Mesothelial cell of epicardium (in vitro differentiated cells): ENCODE results near the gene KCTD6. TPM values are rescaled to one million over a fixed set of nuclear protein-coding genes. Genes with fewer than 3 reads are reported as not detected.
"Not testable (repeated sequence)": the region's sequence is repeated elsewhere in the genome, so short reads cannot be mapped to it uniquely, and the experiment has no call there.

Experiments
- DNase-seq, 2 experiments: peaks; one replicate each; pipeline ENCODE4 v3.0.0; 2021; ENCODE audit warnings: low spot score in 2 of 2; ENCODE audit not compliant: unreplicated experiment in 2 of 2
- H3K27ac Mint-ChIP-seq: 2 replicates; pipeline ENCODE4 v1.8.0; 2021; ENCODE audit warnings: mixed read lengths
- H3K27me3 Mint-ChIP-seq: 2 replicates; pipeline ENCODE4 v1.8.0; 2021; ENCODE audit warnings: low read depth, mixed read lengths
- H3K36me3 Mint-ChIP-seq: 2 replicates; pipeline ENCODE4 v1.8.0; 2021; ENCODE audit warnings: mixed read lengths
- H3K4me1 Mint-ChIP-seq: 2 replicates; pipeline ENCODE4 v1.8.0; 2021; ENCODE audit warnings: mixed read lengths
- H3K4me3 Mint-ChIP-seq: 2 replicates; pipeline ENCODE4 v1.8.0; 2021; ENCODE audit warnings: mild to moderate bottlenecking, moderate library complexity, mixed read lengths
- H3K9me3 Mint-ChIP-seq: 2 replicates; pipeline ENCODE4 v1.8.0; 2021; ENCODE audit warnings: mixed read lengths
- total RNA-seq: library from RNA; stranded (reverse); gene quantifications from 3 replicates; pipeline ENCODE4 v1.2.1, GENCODE V29; 2021
- TF ChIP-seq, protein P1 (sequence below): fragments of 200-600 bp; sonication (generic); IDR thresholded peaks from one replicate; pipeline ENCODE4 v1.5.0; 2021; ENCODE audit warnings: antibody characterized with exemption; ENCODE audit not compliant: unreplicated experiment

Gene KCTD6
- total RNA-seq, 1 donor from 2014 or later, result 13.1 TPM

DNA sequence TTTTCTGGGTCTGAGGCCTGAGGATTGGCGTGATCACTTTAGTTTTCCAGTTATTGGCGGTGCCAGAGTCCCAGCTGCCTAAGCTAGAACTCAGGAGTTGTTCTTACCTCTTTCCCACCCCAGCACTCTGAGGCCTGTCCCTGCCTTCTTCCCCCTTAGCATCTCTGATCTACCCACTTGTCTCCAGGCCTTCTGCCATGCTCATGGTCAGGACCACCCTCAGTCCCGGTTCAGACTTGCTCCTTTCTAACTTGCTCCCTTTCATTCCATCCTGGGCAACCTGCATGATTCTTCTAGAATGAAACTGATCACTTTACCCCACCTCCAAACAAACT, 29.4 kb downstream of the KCTD6 start:
- no peak for DNase-seq
- Mint-ChIP-seq H3K27ac (no peak overlapping the region), H3K4me1 (peaks cover 8% of the 10 kb centered on the region), H3K27me3 (peaks cover 16% of the 10 kb centered on the region), H3K36me3 (no peaks in the 10 kb centered on the region), H3K9me3 (no peaks in the 10 kb centered on the region), H3K4me3 (no peak overlapping the region)
- TF ChIP-seq, protein P1, sequence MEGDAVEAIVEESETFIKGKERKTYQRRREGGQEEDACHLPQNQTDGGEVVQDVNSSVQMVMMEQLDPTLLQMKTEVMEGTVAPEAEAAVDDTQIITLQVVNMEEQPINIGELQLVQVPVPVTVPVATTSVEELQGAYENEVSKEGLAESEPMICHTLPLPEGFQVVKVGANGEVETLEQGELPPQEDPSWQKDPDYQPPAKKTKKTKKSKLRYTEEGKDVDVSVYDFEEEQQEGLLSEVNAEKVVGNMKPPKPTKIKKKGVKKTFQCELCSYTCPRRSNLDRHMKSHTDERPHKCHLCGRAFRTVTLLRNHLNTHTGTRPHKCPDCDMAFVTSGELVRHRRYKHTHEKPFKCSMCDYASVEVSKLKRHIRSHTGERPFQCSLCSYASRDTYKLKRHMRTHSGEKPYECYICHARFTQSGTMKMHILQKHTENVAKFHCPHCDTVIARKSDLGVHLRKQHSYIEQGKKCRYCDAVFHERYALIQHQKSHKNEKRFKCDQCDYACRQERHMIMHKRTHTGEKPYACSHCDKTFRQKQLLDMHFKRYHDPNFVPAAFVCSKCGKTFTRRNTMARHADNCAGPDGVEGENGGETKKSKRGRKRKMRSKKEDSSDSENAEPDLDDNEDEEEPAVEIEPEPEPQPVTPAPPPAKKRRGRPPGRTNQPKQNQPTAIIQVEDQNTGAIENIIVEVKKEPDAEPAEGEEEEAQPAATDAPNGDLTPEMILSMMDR, result no peak

DNA sequence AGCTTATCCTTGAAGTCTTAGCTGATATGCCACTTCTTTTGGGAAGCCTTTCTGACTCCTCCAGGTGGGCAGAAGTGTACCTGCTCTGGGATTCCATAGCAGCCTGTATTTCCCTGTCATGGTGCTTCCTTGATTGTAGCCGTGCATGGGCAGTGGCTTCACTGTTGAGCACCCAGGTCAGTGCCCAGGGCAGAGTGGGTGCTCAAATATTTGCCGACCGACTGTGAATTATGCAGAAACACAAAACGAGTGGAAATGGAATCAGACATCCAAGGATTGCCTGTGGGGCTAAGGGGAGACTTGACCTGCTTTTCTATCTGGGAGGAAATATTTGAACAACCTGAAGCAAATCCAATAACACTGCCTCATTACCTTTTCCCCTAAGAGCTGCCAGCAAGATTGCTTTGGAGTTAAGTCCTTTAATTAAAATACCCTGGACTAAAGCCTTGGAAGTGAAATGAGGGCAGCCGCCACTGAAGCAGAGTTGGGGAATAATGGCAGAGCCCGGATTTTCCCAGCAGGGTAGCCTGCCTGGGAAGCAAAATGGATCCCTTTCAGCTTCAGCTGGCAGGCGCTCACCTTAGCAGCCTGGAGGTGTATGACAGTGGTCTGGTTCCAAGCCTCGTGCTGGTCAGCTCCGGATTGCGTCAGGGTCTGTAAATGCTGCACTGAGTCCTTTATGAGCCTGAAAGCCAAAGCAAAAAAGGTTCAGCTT, 30.2 kb downstream of the KCTD6 start:
- Mint-ChIP-seq H3K27ac (no peak overlapping the region), H3K4me3 (no peak overlapping the region), H3K27me3 (peaks cover 16% of the 10 kb centered on the region), H3K9me3 (no peaks in the 10 kb centered on the region), H3K36me3 (peaks cover 2% of the 10 kb centered on the region), H3K4me1 (peaks cover 8% of the 10 kb centered on the region)
- TF ChIP-seq, protein P1, result no peak
- DNase-seq, result no peak

DNA sequence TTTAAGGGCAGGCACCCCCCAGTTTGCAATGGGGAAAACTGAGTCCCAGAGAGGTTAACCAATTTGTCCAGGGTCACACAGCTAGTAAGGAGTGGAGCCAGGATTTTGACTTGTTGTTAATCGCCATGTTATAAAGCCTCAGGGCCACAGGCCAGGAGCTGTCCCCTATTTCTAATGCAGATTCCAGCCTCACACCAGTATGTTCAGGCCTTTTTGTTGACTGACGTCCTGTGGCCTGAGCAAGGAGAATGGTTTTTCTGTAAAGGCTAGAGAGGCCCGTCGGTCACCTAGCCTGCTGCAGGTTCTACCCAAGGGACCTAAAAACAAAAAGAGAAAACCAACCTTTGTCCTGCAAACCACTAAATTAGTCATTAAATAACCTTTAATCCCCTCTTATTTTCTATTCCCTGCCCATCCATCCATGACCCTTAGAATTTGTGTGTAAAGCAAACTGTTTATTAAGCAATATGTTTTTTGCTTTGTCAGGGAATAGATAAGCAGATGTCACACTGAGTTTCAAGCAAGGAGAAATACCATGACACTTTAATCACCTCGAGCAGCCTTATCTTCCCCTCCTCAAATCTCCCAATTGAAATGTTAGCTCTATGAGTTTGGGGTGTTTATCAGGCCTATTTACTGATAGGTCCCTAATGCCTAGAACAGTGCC, 31.0 kb downstream of the KCTD6 start:
- peaks cover 16% of the 10 kb centered on the region for H3K27me3 Mint-ChIP-seq
- H3K36me3 Mint-ChIP-seq, result peaks cover 2% of the 10 kb centered on the region
- H3K9me3 Mint-ChIP-seq, result no peaks in the 10 kb centered on the region
- no peak overlapping the region for H3K4me3 Mint-ChIP-seq
- H3K27ac Mint-ChIP-seq, result no peak overlapping the region
- no peak for DNase-seq
- TF ChIP-seq, protein P1, result no peak
- peaks cover 7% of the 10 kb centered on the region for H3K4me1 Mint-ChIP-seq

DNA sequence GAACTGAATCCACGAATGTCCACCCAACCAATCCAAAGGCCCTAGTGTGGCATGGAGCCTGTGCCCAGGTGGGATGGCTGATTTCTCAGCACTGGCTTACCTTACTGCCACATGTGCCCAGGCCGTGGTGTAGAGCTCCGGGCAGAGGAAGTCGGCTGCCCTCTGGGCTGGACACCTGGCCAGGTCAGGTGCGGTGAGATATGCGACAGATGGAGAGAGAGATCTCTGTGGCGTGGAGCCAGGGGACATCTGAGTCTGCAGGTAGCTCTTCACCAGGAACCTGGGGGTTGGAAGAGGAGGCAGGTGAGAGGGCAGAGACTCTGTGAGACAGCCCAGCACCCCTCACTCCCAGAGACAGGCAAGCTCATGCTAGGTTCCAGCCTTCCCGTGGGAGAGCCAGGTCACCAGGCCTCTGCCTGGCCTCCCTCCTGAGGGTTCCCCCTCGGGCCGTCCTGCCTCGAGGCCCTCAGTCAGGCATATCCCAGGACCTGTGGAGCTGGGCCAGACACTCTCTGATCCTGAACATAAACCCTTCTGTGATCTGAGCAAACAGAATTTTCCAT, 32.5 kb downstream of the KCTD6 start:
- H3K4me1 Mint-ChIP-seq, result peaks cover 9% of the 10 kb centered on the region
- TF ChIP-seq, protein P1, result no peak
- H3K27me3 Mint-ChIP-seq, result peaks cover 16% of the 10 kb centered on the region
- H3K27ac Mint-ChIP-seq, result no peak overlapping the region
- peaks cover 2% of the 10 kb centered on the region for H3K36me3 Mint-ChIP-seq
- no peaks in the 10 kb centered on the region for H3K9me3 Mint-ChIP-seq
- DNase-seq, result peak in 1 of 2 experiments; percentile 34
- H3K4me3 Mint-ChIP-seq, result no peak overlapping the region

DNA sequence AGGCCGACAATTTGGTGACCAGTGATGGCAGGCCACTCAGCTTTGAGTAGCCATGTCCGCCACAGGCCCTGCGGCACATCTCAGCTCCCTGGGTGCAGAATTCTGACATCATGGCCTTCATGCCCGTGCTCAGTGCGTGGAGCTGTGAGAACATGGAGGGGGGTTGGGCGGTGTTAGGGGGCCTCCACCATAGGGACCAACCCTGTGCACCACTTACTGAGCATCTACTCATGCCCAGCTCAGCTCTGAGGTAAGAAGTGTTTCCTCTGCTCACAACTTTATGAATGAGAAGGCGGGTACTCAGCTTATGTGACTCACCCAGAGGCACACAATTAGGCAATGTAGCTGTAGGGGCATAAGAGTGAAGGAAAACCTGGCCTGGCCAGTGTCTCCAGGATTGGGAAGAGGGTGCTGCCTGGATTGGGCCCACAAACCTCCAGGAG, 34.6 kb downstream of the KCTD6 start:
- TF ChIP-seq, protein P1, result no peak
- H3K4me3 Mint-ChIP-seq, result no peak overlapping the region
- H3K9me3 Mint-ChIP-seq, result no peaks in the 10 kb centered on the region
- H3K4me1 Mint-ChIP-seq, result peaks cover 9% of the 10 kb centered on the region
- DNase-seq, result no peak
- H3K27ac Mint-ChIP-seq, result no peak overlapping the region
- H3K36me3 Mint-ChIP-seq, result peaks cover 2% of the 10 kb centered on the region
- H3K27me3 Mint-ChIP-seq, result peaks cover 5% of the 10 kb centered on the region

DNA sequence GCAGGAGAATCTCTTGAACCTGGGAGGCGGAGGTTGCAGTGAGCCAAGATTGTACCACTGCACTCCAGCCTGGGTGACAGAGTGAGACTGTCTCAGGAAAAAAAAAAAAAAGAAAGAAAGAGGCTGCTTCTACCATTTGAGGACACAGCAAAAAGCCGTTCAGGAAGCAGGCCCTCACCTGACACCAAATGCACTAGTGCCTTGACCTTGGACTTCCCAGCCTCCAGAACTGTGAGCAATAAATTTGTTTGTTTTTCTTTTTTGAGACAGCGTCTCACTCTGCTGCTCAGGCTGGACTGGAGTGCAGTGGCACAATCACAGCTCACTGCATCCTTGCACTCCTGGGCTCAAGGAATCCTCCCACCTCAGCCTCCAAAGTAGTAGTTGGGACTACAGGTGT, 35.5 kb downstream of the KCTD6 start:
- not testable (repeated sequence) for H3K36me3 Mint-ChIP-seq, H3K27me3 Mint-ChIP-seq, H3K4me1 Mint-ChIP-seq, H3K4me3 Mint-ChIP-seq, H3K27ac Mint-ChIP-seq, DNase-seq, H3K9me3 Mint-ChIP-seq
